NCI-H2107 treated with DMSO at 0.1 percent for 48 hours (cell line): ENCODE results near the gene PDE4DIP.
"Not testable (repeated sequence)": the region's sequence is repeated elsewhere in the genome, so short reads cannot be mapped to it uniquely, and the experiment has no call there.

Experiments
- DNase-seq: peaks from one replicate; lab custom pipeline; 2025; ENCODE audit not compliant: unreplicated experiment; lab: John Stamatoyannopoulos, UW

PDE4DIP gene

GRCh38 chr1:148844220-148844619 lies at the start of gene PDE4DIP:
PDE4DIP (plus strand) TSS chr1:148844428; CDS start chr1:148844775, 347 bp downstream.
- not testable (repeated sequence) for DNase-seq

GRCh38 chr1:148808268-148808928 lies 35.8 kb upstream of the PDE4DIP start:
- not testable (repeated sequence) for DNase-seq

DNA sequence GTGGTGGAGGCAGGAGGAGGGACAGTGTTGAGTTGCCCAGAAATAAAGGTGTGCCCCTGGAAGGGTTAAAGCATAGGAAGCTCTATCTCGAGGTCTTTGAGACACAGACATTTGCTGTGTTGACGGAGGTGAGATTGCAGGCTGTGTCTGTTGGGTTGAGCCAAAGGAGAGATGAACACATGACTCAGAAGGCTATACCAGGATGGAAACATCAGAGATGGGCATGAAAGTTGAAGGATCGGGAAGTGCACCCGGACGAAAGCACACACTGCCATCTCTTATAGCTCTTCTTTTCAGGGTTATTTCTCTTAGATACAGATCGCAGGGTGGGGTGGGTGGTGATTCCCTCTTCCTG lies 35.3 kb upstream of the PDE4DIP start:
- not testable (repeated sequence) for DNase-seq

- DNase-seq, result not testable (repeated sequence)
Measured at GRCh38 chr1:148822180-148822579, 22.0 kb upstream of the PDE4DIP start.

DNA sequence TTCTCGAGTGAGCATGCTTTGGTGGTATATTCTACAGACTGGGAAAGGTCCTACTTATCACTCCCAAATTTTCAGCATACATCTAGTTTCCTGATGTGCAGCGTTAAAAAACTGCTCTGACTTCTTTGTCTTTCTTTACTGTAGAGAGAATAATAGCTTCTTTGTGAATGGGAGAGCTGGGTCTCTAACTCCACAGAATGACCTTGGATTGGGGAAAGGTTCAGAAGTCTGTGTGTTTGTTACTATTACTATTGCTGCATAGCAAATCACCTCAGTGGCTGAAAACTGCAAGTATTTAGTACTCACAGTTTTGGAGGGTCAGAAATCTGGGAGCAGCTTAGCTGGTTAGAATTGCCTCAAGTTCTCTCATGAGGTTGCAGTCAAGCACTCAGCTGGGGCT lies 20.4 kb upstream of the PDE4DIP start:
- DNase-seq, result not testable (repeated sequence)

- DNase-seq, result not testable (repeated sequence)
Measured at GRCh38 chr1:148825029-148825428, 19.2 kb upstream of the PDE4DIP start.

- not testable (repeated sequence) for DNase-seq
Measured at GRCh38 chr1:148828531-148828930, 15.7 kb upstream of the PDE4DIP start.

DNA sequence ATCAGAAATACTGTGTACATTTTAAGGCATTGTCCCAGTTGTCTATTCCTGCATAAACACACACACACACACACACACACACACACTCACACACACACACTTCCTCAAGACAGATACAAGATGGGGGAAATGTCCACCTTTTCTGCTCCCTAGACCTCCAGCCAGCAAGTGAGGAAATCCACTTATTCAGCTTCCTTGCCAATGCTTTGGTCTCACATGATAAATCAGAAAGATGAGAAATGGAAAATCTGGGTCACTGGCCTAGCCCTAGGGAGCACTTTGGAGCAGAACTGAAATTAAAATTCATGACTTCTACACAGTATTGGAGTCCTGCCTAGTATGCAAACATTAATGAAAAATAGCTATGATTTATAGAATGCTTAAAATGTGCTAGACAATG lies 15.3 kb upstream of the PDE4DIP start:
- not testable (repeated sequence) for DNase-seq

- DNase-seq, result not testable (repeated sequence)
Measured at GRCh38 chr1:148829365-148829764, 14.9 kb upstream of the PDE4DIP start.

- DNase-seq, result not testable (repeated sequence)
Measured at GRCh38 chr1:148841262-148841661, 3.0 kb upstream of the PDE4DIP start.

DNA sequence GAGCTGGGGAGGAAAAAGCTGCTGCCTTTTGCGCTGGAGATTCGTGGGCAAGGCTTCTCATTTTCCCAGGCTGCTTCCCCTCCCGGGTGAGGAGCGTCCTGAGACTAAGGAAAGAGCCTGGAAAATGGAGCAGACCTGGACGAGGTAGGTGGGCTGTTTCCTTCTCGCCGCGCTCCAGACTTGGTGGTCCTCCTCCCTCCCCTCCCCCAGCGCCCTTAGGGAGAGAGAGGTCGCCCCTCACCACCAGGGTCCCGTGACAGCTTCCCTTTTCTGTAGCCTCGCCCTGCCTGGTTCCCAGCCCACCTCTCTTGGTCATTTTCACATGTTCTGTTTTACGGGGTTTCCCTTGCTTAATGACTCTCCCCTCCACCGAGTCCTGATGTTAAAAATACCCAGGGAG lies 423 bp downstream of the PDE4DIP start:
- not testable (repeated sequence) for DNase-seq

- DNase-seq, result not testable (repeated sequence)
Measured at GRCh38 chr1:148845068-148845467, 840 bp downstream of the PDE4DIP start.

GRCh38 chr1:148850347-148850746 lies 6.1 kb downstream of the PDE4DIP start:
- not testable (repeated sequence) for DNase-seq

- DNase-seq, result not testable (repeated sequence)
Measured at GRCh38 chr1:148850840-148851239, 6.6 kb downstream of the PDE4DIP start.

- not testable (repeated sequence) for DNase-seq
Measured at GRCh38 chr1:148851684-148852083, 7.5 kb downstream of the PDE4DIP start.

GRCh38 chr1:148853363-148853762 lies 9.1 kb downstream of the PDE4DIP start:
- not testable (repeated sequence) for DNase-seq

DNA sequence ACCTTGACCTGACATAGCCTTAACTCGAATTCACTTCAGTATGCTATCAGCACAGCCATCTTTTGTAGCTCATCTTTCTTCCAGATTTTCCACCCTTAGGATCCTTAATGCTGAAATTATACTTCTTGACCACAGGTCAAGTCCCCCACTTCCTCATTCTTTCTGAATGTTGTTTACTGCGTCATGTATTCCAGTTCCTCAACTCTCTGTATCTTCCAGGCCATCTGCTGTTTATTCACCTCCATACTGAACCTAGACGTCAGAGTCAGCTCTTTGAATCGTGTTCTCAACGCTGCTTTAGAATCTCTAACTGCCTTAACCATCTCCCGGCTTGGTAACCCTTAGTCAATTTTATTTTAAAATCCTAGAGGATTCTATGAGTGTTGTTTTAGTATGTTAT lies 9.8 kb downstream of the PDE4DIP start:
- not testable (repeated sequence) for DNase-seq

DNA sequence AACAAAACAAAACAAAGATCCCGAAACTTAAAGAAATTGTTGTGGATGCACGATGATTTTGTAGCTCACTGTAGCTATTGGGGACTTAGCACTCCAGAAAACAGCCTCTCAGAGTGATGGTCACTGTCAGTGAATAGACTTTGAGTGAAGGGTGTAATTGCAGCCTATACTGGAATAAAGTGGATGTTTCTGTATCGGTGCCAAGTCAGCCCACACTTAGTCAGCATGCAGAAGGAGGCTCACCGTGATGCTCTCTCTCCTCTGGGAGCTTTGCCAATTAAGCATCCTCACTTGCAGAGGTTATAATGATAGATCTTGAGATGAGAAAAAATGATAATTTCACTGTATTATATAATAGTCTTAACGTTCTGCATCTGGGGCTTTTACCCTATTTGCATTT lies 11.1 kb downstream of the PDE4DIP start:
- not testable (repeated sequence) for DNase-seq

DNA sequence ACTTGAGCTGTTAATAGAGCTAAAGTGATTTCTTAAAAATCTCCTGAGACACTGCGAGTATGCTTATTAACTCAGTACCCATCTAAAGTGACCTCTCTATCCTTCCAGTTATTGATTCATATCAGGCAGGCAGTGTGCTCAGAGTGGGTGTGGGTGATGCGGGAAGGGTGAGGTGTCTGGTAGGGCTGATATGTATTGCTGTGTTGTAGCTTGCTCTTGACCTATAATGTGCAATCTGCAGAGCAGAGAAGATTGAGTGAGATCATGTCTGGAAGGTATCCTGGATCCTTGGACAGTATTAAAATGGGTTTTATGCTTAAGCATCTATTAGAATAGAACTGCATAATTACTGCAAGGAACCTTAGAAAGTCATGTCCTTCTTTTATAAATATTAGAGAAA lies 15.8 kb downstream of the PDE4DIP start:
- not testable (repeated sequence) for DNase-seq

GRCh38 chr1:148860579-148861259 lies 16.5 kb downstream of the PDE4DIP start:
- DNase-seq, result not testable (repeated sequence)

DNA sequence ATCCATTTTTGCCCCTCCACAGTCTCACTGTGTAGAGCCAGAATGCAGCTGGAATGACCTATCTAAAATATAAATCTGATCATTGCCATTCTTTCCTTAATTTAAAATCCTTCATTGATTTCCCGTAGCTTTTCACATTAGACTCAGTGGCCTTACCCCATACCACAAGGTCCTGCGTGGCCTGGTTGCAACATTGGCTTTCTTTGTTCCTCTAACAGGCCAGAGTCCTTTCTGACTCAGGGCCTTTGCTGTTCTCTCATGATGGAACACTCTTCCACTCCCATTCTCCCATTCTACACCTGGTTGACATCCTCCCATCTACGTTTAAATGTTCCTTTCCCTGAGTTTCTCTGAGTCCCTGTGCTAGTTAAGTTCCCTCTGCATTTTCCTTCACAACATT lies 18.4 kb downstream of the PDE4DIP start:
- not testable (repeated sequence) for DNase-seq

GRCh38 chr1:148868924-148869633 lies 24.9 kb downstream of the PDE4DIP start:
- DNase-seq, result not testable (repeated sequence)
